GM19099 (cell line): ENCODE measurements around the gene OSBPL10.

Experiments
- POLR2A ChIP-seq: IDR thresholded peaks from 3 replicates; pipeline ENCODE4 v1.6.1; 2011; ENCODE audit warnings: low read depth; ENCODE audit not compliant: insufficient read length; ENCODE audit errors: extremely low read depth

The OSBPL10 gene

DNA sequence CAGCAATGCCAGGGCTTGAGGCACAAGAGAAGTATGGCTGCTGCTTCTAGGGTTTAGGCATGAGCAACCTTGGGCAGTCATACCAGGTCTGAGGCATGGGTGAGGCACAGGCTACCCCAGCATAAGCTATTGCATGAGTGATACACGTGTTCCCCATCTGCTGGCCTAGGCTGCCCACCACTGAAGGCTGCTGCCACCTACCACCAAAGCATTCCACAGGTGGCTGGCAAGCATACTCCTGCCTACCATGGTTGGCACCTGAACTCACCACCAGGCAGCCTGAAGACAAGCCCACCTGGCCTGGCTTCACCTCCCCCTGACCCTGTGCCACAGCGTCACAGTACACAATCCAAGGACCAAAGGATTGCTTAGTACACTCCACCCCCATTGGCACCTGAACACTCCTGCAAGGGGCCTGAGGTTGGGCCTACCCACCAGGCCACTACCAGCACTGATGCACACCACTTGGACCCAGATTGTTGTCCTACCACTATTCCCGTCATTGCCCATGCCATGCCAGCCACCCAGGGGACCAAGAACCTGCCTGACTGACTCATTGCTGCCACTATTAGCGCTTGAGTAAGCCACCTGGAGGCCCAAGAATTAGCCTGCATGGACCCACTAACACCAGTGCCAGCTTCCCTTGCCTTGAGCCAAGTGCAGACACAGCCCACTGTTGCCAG lies 332.6 kb downstream of the OSBPL10 start:
- no peak for TF ChIP-seq POLR2A

DNA sequence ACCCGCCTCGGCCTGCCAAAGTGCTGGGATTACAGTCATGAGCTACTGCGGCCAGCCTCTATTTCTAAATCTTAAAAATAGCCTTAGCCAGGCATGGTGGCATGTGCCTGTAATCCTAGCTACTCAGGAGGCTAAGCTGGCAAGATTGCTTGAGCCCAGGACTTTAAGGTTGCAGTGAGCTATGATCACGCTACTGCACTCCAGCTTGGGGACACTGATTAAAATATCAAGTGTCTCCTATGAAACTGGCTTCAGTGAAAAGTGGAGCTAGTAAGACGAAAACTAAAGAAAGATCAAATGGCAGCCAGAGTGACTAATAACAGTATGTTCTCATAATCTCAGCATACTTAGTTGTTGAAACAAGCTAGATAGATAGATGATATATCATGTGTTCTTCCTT lies 335.8 kb downstream of the OSBPL10 start:
- TF ChIP-seq POLR2A: no peak

DNA sequence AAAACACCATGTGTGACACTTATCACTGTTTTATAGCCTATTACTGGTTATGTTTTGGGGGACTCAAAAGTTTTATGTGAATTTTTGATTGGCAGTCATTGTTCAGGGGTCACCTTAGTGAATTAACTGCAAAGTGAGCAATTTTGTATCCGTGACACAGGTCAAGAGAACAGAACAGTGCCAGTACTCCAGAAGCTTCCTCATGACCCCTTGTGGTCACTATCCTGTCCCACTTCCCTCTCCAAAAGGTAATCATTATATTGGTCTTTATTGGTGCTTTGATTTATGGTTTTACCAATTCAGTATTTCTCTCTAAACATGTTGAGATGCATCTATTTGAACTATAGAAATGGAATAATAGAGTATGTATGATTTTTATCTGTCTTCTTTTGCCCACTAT lies 341.2 kb downstream of the OSBPL10 start:
- TF ChIP-seq POLR2A: no peak

DNA sequence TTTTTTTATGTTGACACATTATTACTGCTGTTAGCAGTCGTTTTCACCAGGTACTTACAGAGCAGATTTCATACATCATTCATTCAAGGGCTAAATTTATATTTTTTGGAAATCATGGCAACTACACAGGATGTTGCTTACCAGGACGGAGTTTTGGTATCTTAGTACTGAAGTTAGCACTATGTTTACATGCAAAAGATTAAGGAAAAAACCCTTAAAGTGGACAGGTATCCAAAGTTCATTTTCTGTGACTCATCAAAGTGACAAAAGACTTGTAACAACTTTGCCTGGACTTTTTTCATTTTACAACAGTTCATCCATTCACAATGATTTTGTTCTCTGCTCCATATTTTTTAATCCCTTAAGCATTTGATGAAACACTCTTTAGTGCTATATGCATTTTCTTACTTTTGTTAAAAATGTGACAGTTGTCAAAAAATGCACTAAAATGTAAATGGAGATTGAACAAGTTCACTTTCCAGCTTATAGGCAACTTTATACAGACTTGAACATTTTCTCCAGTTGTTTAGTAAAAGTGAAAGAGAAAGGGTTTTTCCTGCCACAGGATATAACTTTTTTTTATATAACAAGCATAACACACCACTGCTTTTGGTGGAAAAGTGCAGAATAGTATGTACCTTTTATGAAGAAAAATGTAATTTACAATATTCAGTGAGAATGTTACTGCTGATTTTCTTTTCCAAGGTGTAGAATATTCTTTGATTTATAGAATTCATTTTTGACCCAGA lies 344.2 kb downstream of the OSBPL10 start:
- TF ChIP-seq POLR2A: no peak

DNA sequence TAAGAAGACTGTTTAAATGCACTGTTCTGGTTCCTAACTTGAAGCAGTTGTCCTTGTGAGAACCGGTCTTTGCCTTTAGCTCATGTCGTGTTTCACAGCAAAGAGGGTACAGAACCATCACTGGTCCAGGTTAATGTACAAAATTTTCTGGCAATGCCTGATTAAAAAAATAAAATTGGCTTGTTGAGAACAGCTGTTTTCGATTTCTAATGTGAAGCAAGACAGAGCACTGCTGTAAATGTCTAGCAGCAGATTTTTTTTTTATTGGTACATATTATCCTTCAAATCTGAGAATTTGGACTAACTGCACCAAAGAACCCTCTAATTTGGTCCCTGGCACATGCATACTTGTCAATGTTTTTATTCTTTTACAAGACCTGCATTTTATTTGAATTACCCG lies 345.0 kb downstream of the OSBPL10 start:
- no peak for TF ChIP-seq POLR2A

DNA sequence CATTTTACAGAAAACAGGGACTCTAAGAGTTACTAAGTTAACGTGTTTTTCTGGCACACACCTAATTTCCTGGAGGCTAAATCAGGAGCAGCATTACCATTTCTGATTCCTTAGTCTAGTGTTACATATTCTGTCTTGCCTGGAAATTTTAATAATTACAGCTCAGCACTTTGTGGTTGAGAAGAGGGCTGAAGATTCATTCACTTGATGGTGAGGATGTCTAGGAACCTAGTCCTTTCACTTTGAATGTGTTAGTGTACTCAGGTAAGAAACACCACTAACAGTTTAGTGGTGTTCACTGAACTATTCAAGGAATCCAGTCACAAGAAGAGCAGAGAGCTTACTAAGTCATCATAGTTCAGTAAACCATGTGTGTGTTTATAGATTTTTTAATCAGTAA lies 345.5 kb downstream of the OSBPL10 start:
- no peak for TF ChIP-seq POLR2A

DNA sequence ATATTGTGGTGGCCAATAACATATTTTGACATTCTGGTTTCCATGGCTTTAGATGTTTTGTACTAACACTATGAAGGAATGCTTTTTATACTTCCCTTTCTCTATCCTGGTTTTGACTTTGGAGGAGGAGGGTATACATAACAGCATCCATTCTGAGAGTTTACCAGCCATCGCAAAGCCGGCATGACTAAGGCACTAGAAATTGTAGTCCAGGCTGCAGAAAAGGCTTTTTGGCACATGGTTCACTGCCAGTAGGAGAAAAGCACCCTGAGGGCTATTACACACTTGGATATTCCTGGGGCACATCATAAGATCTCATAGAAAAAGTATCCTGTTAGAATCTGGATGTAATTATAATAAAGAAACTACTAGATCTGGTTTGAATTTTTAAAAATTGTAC lies 346.6 kb downstream of the OSBPL10 start:
- TF ChIP-seq POLR2A: no peak

DNA sequence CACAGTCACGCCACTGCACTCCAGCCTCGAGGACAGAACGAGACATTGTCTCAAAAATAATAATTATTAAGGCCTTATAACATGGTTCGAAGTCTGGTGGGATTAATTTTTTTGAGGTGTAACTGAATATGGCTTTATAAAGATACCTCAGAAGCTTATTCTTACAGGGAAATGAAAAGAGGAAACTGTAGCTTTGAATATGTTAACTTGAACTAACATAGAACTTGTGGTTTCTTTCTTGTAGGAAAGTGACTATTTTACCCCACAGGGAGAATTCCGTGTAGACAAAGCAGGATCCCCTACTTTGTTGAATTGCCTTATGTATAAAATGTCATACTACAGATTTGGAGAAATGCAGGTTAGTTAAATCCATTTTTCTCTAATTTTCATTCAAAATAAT lies 352.0 kb downstream of the OSBPL10 start:
- TF ChIP-seq POLR2A: no peak

DNA sequence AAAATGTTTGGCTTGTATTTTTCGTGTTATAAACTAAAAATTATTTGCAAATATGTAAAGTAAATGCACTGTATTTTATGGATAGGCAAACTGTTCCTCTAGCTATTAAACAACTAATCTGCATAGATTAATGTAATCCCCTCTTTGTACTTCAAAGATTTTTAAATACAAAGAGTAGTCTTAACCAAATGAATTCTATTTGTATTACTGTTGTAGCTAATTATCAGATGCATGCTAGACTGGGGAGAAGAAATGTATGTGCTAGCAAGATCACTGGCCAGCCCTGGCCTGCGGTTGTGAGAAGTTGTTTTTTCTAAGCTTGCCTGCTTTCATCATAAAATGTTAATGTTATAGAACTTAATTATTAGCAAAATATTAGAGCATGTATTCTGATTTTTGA lies 355.7 kb downstream of the OSBPL10 start:
- TF ChIP-seq POLR2A: no peak

DNA sequence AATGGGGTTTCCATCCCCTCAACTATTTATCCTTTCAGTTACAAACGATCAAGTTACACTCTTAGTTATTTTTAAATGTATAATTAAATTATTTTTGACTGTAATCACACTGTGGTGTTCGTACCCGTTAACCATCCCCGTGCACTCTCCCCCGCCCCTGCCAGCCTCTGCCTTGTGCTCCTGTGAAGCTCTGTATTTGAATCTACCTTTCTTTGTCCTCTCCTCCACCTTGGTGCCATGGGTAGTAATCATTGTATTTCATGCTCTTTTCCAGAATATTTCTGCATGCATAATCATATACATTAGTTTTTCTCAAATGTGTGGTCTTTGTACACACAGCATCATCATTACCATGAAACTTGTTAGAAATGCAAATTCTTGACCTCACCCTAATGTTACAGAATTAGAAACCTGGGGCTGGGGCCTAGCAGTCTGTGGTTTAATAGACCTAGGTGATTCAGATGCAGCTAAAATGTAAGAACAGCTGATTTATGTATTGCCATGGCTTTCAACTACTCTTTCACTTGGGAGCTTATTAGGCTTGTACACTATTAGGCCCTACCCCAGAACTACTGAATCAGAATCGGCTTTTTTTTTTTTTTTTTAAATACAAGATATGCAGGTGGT lies 356.9 kb downstream of the OSBPL10 start:
- no peak for TF ChIP-seq POLR2A

DNA sequence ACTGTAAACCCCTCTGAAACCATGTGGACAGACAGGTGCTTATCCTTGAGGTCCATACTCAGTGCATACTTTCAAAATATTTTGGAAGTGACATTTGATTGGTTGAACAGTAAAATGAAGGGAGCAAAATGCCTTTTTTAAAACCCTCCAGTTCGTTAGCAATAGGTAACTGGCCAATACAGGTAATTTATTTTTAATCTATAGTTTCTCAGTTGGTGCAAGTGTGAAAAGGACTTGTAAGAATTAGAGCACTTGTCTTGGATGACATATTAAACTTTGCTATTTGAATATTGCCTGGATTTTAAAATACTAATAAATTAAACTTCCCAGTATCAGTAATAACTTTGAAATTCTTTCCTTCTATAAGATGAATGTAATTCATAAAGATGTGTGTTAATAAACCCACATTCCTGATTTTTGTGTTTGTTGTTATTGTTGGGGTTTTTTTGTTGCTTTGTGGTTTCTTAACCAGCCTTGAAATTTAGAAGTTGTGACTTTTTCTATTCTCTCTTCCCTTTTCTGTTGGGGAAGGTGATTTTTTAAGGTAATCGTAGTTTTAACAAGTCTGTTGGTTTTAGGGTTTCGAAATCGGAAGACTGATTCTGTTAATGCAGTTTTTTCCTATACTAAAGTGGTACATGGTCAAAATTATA lies 358.3 kb downstream of the OSBPL10 start:
- no peak for TF ChIP-seq POLR2A

DNA sequence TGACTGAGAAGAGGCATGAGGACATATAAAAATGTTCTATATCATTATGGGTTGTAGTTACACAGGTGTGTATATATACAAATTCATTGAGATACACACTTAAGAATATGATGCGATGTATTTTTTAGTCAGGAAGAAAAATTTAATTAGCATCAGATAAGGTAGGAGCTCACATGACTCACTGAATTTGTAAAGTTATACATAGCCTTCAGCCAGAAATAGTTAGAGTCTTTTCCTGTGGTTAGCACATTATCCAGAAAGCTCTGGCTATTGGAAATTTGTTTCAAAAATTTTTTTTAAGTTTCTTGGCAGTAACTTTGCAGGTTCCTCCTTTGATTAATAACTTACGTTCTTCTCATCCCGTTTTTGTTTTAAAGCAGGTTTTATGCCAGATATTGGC lies 359.7 kb downstream of the OSBPL10 start:
- no peak for TF ChIP-seq POLR2A

DNA sequence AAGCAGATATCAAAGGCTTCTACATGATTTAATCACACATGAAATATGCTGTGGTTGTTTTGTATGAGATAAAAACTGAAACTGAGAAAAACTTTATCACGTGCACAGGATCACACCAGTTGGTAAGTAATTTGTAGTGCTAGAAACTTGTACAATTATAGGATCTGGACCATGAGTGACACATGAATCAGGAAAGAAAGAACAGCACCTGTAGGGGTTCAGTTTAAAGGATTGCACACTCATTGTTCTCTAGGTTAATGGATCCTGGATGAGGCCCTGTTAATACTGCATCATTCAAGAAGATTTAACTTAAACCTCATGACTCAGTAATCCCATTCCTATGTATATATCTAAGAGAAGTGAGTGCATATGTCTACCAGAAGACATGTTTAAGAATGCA lies 360.4 kb downstream of the OSBPL10 start:
- TF ChIP-seq POLR2A: no peak

DNA sequence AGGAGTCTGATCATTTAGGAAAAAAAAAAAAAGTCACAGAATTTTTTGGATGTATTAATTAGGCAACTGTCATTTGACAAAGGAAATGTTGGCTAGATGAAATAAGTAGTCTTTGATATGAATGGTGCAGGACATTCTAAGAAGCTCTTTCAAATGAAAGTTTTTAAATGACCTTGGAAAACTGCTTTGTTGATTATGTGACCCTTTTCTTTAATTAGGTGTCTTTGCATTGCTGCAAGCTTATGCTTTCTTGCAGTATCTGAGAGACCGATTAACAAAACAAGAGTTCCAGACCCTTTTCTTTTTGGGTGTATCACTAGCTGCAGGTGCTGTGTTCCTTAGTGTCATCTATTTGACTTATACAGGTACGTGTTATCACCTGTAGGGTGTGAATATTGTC lies 364.4 kb downstream of the OSBPL10 start:
- no peak for TF ChIP-seq POLR2A

DNA sequence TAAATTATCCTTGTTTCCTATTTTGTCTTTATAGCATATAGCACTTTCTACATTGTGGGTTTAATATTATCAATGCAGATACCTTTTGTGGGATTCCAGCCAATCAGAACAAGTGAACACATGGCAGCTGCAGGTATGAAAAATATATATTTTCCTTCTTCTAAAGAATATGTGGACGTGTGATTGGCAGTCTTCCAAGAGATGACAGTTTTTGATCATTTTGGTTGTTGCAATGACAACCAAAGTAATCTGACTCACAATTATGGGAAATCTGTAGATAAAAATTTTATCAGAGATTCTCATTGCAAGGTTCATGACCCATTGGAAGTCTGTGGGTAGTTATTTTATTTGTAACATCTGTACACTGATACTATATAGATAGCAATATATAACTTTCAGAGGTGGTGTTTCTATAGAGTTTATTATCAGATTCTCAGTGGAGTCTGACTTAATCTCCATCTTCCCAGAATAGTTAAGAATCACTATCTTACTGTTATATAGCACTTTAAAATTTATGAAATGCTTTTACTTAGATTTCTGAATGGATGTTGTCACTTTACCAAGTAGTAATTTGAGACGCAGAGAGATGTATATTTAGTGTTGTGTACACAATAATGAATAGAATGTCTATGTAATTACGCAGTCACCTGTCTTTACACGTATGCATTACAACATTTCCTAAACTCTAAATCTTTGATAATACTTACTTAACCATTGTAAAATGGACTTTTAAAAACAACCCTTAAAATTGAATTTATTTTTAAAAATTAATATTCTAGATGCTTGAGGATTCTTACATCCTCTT lies 365.8 kb downstream of the OSBPL10 start:
- no peak for TF ChIP-seq POLR2A

DNA sequence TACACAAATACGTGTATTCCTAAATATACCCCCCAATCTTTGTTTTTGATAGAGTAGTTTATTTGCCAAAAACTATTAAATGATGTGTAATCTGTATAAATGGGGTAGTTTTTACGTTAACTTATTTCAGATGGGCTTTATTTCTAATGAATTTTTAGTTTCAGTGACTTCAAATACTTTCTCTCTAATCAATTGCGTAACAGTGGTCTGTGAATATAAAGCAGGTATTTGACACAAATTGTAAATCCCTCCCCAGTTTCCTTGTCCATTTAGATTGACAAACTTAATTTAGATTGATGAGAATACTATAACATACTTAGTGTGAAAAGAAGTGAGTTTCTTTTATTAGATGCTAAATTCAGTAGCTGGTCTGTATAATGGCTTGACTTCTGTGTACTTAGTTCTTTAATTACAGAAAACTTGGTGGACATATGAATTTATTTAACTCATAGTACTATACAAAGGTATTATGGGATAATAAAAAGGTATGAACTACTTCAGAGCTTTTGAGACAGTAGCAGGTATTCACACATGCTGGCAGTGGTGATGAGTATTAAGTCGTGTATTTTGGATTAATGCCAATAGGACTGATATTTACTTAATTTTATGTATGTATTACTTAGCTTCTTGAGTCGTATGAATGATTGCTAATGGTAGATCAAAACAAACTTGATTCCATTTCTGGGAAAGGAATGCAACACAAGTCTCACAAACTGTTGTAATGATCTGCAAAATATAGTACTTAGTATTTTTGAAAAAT lies 366.7 kb downstream of the OSBPL10 start:
- no peak for TF ChIP-seq POLR2A
